Measurements from ENCODE around the gene CLCN3.

GRCh38 chr4:169601016-169601771 is 19.2 kb upstream of the CLCN3 start:
- TF ChIP-seq TCF12 (IDR thresholded peaks at IDR 0.05; ENCODE audit: low read depth, low read length) = no peak
- TF ChIP-seq CTCF (IDR thresholded peaks at IDR 0.05 in 2 of 3, conservative IDR thresholded peaks at IDR 0.05 in 1 of 3; ENCODE audit: control insufficient read depth in 2 of 3, extremely low read depth in 1 of 3, insufficient read depth in 1 of 3, low read depth in 3 of 3, low read length in 3 of 3) = no peak
- no peak for TF ChIP-seq ZNF274 (IDR thresholded peaks at IDR 0.05; ENCODE audit: insufficient read depth, insufficient read length)
- TF ChIP-seq USF2 (IDR thresholded peaks at IDR 0.05; ENCODE audit: borderline replicate concordance, low read depth, low read length) = no peak
- TF ChIP-seq CREB1 (IDR thresholded peaks at IDR 0.05; ENCODE audit: low read depth) = no peak
- no peak for TF ChIP-seq SMARCA5 (IDR thresholded peaks at IDR 0.05)
- TF ChIP-seq ESRRA (IDR thresholded peaks at IDR 0.05; ENCODE audit: low read length) = no peak
- no peak for TF ChIP-seq TAF1 (IDR thresholded peaks at IDR 0.05; ENCODE audit: borderline replicate concordance, low read depth, low read length)
